HG02588 (cell line): ENCODE measurements around the gene LEP.
"Not testable (repeated sequence)": the region's sequence is repeated elsewhere in the genome, so short reads cannot be mapped to it uniquely, and the experiment has no call there.

Experiments used
- ATAC-seq: cut with Tn5 transposase; IDR thresholded peaks from one replicate; pipeline ENCODE4 v1.9.1; 2021; ENCODE audit warnings: mild to moderate bottlenecking, moderate library complexity; ENCODE audit not compliant: unreplicated experiment

The LEP gene

GRCh38 chr7:128271471-128271941, 30.4 kb downstream of the LEP start:
- ATAC-seq: no peak

- ATAC-seq: no peak
Observed at GRCh38 chr7:128271942-128272481, 30.9 kb downstream of the LEP start.

- ATAC-seq: no peak
Observed at GRCh38 chr7:128274246-128274883, 33.3 kb downstream of the LEP start.

GRCh38 chr7:128274884-128275603, 34.0 kb downstream of the LEP start:
- ATAC-seq: no peak

- no peak for ATAC-seq
Observed at GRCh38 chr7:128275681-128276080, 34.6 kb downstream of the LEP start.

GRCh38 chr7:128278366-128278765, 37.3 kb downstream of the LEP start:
- ATAC-seq: no peak

GRCh38 chr7:128279124-128279713, 38.1 kb downstream of the LEP start:
- no peak for ATAC-seq

- not testable (repeated sequence) for ATAC-seq
Observed at GRCh38 chr7:128280451-128280850, 39.4 kb downstream of the LEP start.

- ATAC-seq: no peak
Observed at GRCh38 chr7:128281605-128282380, 40.7 kb downstream of the LEP start.

- ATAC-seq: no peak
Observed at GRCh38 chr7:128284102-128284501, 43.0 kb downstream of the LEP start.

GRCh38 chr7:128287556-128287955, 46.5 kb downstream of the LEP start:
- ATAC-seq: no peak

- ATAC-seq: not testable (repeated sequence)
Observed at GRCh38 chr7:128298004-128298403, 56.9 kb downstream of the LEP start.

- no peak for ATAC-seq
Observed at GRCh38 chr7:128299109-128299607, 58.1 kb downstream of the LEP start.

GRCh38 chr7:128302139-128302538, 61.1 kb downstream of the LEP start:
- ATAC-seq: no peak

- no peak for ATAC-seq
Observed at GRCh38 chr7:128303133-128303532, 62.1 kb downstream of the LEP start.

- ATAC-seq: no peak
Observed at GRCh38 chr7:128303643-128304042, 62.6 kb downstream of the LEP start.

- ATAC-seq: no peak
Observed at GRCh38 chr7:128304212-128304611, 63.1 kb downstream of the LEP start.

- no peak for ATAC-seq
Observed at GRCh38 chr7:128307061-128307460, 66.0 kb downstream of the LEP start.
